Left cardiac atrium (tissue), 4 donors: ENCODE results near the gene PTPRN2. TPM values are rescaled to one million over a fixed set of nuclear protein-coding genes. Genes with fewer than 3 reads are reported as not detected.

ENCODE experiments used
- ATAC-seq, 2 donors: fragments of 200-7000 bp; cut with Tn5 transposase; one replicate each; pipeline ENCODE4 v1.9.1; 2020; ENCODE audit warnings: mild to moderate bottlenecking in 2 of 2, moderate library complexity in 2 of 2
- DNase-seq: peaks from one replicate; pipeline ENCODE4 v3.0.0-alpha.2; 2020
- intact Hi-C, 2 donors: fragments of 100-400 bp; cut with DNase I; formaldehyde crosslinking; loops; one replicate each; pipeline versions ENCODE4 v1.14.1 to v1.15.1; 2022 to 2023
- total RNA-seq, 2 donors: library from RNA; stranded (reverse); fragmentation: NEBNext Ultra II Directional; extraction: Animal tissue kit (Norgen Biotek cat#: 25700); gene quantifications; one replicate each; pipeline ENCODE4 v1.2.1, GENCODE V29; 2021
- donor health status: DM: no; HTN: yes; CAD: no.
- donor health status: DM: no; HTN: yes; CAD: no; lungs with severe emphysema.
- donor health status: DM: yes; HTN: yes; CAD: no.
- donor health status: Dilated cardiomyopathy.

PTPRN2 gene
- total RNA-seq, 2 donors from 2014 or later = 1.9 to 2.3 TPM

GRCh38 chr7:157834501-157835163 lies 753.0 kb downstream of the PTPRN2 start:
- ATAC-seq (no peak), DNase-seq (no peak)
- intact Hi-C loops = no loop called here

- intact Hi-C loops = no loop called here
- no peak for DNase-seq
- ATAC-seq = no peak
These were observed 754.6 kb downstream of the PTPRN2 start for GRCh38 chr7:157832866-157833607.

GRCh38 chr7:157832421-157832820 lies 755.2 kb downstream of the PTPRN2 start:
- intact Hi-C loops = no loop called here
- ATAC-seq = no peak
- no peak for DNase-seq

GRCh38 chr7:157832006-157832405 lies 755.6 kb downstream of the PTPRN2 start:
- intact Hi-C loops = no loop called here
- no peak for DNase-seq
- ATAC-seq = no peak

- DNase-seq = no peak
- no peak for ATAC-seq
These were observed 756.3 kb downstream of the PTPRN2 start for GRCh38 chr7:157831143-157831905.

GRCh38 chr7:157830331-157830730 lies 757.3 kb downstream of the PTPRN2 start:
- intact Hi-C loops = no loop called here
- no peak for ATAC-seq
- DNase-seq = no peak

More at GRCh38 chr7:157831143-157831905, 756.3 kb downstream of the PTPRN2 start:
- intact Hi-C loops = no loop called here

- intact Hi-C loops = no loop called here
- DNase-seq (no peak), ATAC-seq (no peak)
These were observed 758.1 kb downstream of the PTPRN2 start for GRCh38 chr7:157829491-157829890.

GRCh38 chr7:157828881-157829280 lies 758.7 kb downstream of the PTPRN2 start:
- ATAC-seq = no peak

GRCh38 chr7:157828190-157828589 lies 759.4 kb downstream of the PTPRN2 start:
- DNase-seq (no peak), ATAC-seq (no peak)
- intact Hi-C loops = no loop called here

More at GRCh38 chr7:157828881-157829280, 758.7 kb downstream of the PTPRN2 start:
- intact Hi-C loops = no loop called here
- no peak for DNase-seq

GRCh38 chr7:157827863-157828160 lies 759.8 kb downstream of the PTPRN2 start:
- no peak for ATAC-seq
- no peak for DNase-seq
- intact Hi-C loops = no loop called here

GRCh38 chr7:157827045-157827862 lies 760.4 kb downstream of the PTPRN2 start:
- intact Hi-C loops = no loop called here
- no peak for ATAC-seq
- DNase-seq = no peak

GRCh38 chr7:157826566-157826965 lies 761.1 kb downstream of the PTPRN2 start:
- DNase-seq (no peak), ATAC-seq (no peak)
- intact Hi-C loops = no loop called here

- no peak for ATAC-seq
- intact Hi-C loops = no loop called here
- DNase-seq = no peak
These were observed 762.3 kb downstream of the PTPRN2 start for GRCh38 chr7:157825325-157825724.

- DNase-seq (no peak), ATAC-seq (no peak)
- intact Hi-C loops = no loop called here
These were observed 762.9 kb downstream of the PTPRN2 start for GRCh38 chr7:157824819-157825121.

GRCh38 chr7:157824011-157824818 lies 763.4 kb downstream of the PTPRN2 start:
- ATAC-seq (no peak), DNase-seq (no peak)
- intact Hi-C loops = no loop called here

- DNase-seq (no peak), ATAC-seq (no peak)
- intact Hi-C loops = no loop called here
These were observed 765.0 kb downstream of the PTPRN2 start for GRCh38 chr7:157822688-157823031.

- DNase-seq (no peak), ATAC-seq (no peak)
- intact Hi-C loops = no loop called here
These were observed 765.5 kb downstream of the PTPRN2 start for GRCh38 chr7:157821959-157822687.

- intact Hi-C loops = no loop called here
- DNase-seq (no peak), ATAC-seq (no peak)
These were observed 766.8 kb downstream of the PTPRN2 start for GRCh38 chr7:157820796-157821195.
